K562 treated with DMSO at 1 percent for 24 hours (cell line): Measurements from ENCODE around the gene SLMAP. TPM values are rescaled to one million over a fixed set of nuclear protein-coding genes. Genes with fewer than 3 reads are reported as not detected.

Source experiments
- total RNA-seq: library from RNA; unstranded; fragments of 300-600 nt; gene quantifications from 2 replicates; pipeline ENCODE4 v1.2.3, GENCODE V29; 2022; ENCODE audit warnings: low read depth; ENCODE audit not compliant: insufficient read depth

SLMAP gene
- 19.6 and 25.9 TPM in 2 replicates for total RNA-seq

GRCh38 chr3:57755741-57756527 is at the start of gene SLMAP:
SLMAP (plus strand) TSS chr3:57756309; CDS start chr3:57757652, 1,343 bp downstream.

Other genes with a start within 250 kb of the SLMAP start
- gene DNAH12, start 212.0 kb upstream of the SLMAP start, total RNA-seq = 0.09 and 0.46 TPM in 2 replicates
- 12.8 and 13.6 TPM in 2 replicates for gene PDE12, start 200.0 kb upstream of the SLMAP start, total RNA-seq
- 60.0 and 60.9 TPM in 2 replicates for gene ARF4, start 159.0 kb upstream of the SLMAP start, total RNA-seq
- gene DENND6A, start 63.2 kb upstream of the SLMAP start, total RNA-seq = 4.4 and 6.4 TPM in 2 replicates